MCF 10A (cell line): ENCODE results near the gene SLC13A4. TPM values are rescaled to one million over a fixed set of nuclear protein-coding genes. Genes with fewer than 3 reads are reported as not detected.

ENCODE experiments used
- BruUV-seq: library from RNA; stranded (reverse); fragments of 400-500 nt; replicated peaks from 2 replicates; lab custom pipeline; 2021; lab: Mats Ljungman, UMichigan
- CTCF ChIA-PET: fragments of 300-600 bp; sonication (Branson Sonifier 250); formaldehyde crosslinking; extraction: SDS; loops from one replicate; lab custom pipeline; 2021; ENCODE audit warnings: antibody characterized with exemption, inconsistent platforms; lab: Yijun Ruan, JAX
- POLR2A ChIA-PET: fragments of 300-600, 350-650 bp; sonication (Branson Sonifier 250); formaldehyde crosslinking; extraction: SDS; loops from one replicate; lab custom pipeline; 2020; ENCODE audit warnings: antibody characterized with exemption, inconsistent platforms; lab: Yijun Ruan, JAX
- DNase-seq: peaks from one replicate; pipeline ENCODE4 v3.0.0-alpha.2; 2018; ENCODE audit not compliant: unreplicated experiment
- H3K27ac Mint-ChIP-seq: one replicate; pipeline ENCODE4 v1.8.0; 2022; ENCODE audit warnings: mild to moderate bottlenecking, low read depth, mixed read lengths; ENCODE audit not compliant: unreplicated experiment
- H3K27me3 Mint-ChIP-seq: one replicate; pipeline ENCODE4 v1.8.0; 2022; ENCODE audit warnings: mixed read lengths; ENCODE audit not compliant: insufficient read depth, unreplicated experiment
- H3K36me3 Mint-ChIP-seq: one replicate; pipeline ENCODE4 v1.8.0; 2022; ENCODE audit warnings: mild to moderate bottlenecking, moderate library complexity, mixed read lengths; ENCODE audit not compliant: insufficient read depth, unreplicated experiment
- H3K4me1 Mint-ChIP-seq: one replicate; pipeline ENCODE4 v1.8.0; 2022; ENCODE audit warnings: mixed read lengths; ENCODE audit not compliant: insufficient read depth, unreplicated experiment
- H3K4me3 Mint-ChIP-seq: one replicate; pipeline ENCODE4 v1.8.0; 2022; ENCODE audit warnings: mild to moderate bottlenecking, moderate library complexity, mixed read lengths; ENCODE audit not compliant: unreplicated experiment
- H3K9me3 Mint-ChIP-seq: one replicate; pipeline ENCODE4 v1.8.0; 2022; ENCODE audit warnings: mixed read lengths; ENCODE audit not compliant: unreplicated experiment
- CTCF ChIP-seq: fragments of 200-600 bp; IDR thresholded peaks from one replicate; pipeline ENCODE4 v1.8.0; 2022; ENCODE audit warnings: antibody characterized with exemption, mild to moderate bottlenecking; ENCODE audit not compliant: unreplicated experiment
- intact Hi-C: fragments of 100-400 bp; cut with micrococcal nuclease; formaldehyde crosslinking; loops from 2 replicates; pipeline ENCODE4 v1.14.1; 2022
- total RNA-seq: library from RNA; stranded (reverse); gene quantifications from 2 replicates; pipeline ENCODE4 v1.2.3, GENCODE V29; 2022

SLC13A4 gene
- total RNA-seq, 1 experiment from 2014 or later, result not detected

GRCh38 chr7:135653340-135654080, 74.5 kb downstream of the SLC13A4 start:
- intact Hi-C loops, result no loop called here
- no peak for TF ChIP-seq CTCF
- ChIA-PET POLR2A (no interaction called here), CTCF (interaction anchor here (0.6 to 9.3 kb wide), 3 partner anchors 8 to 380 kb away, joined by 3 to 80 read pairs (median 5); no protein-coding TSS in a partner anchor)
- H3K27ac Mint-ChIP-seq, result no peak overlapping the region
- H3K27me3 Mint-ChIP-seq, result no peaks in the 10 kb centered on the region
- no TSS peak for BruUV-seq
- no peaks in the 10 kb centered on the region for H3K4me1 Mint-ChIP-seq
- H3K36me3 Mint-ChIP-seq, result peaks cover 25% of the 10 kb centered on the region
- no peak overlapping the region for H3K4me3 Mint-ChIP-seq
- no peaks in the 10 kb centered on the region for H3K9me3 Mint-ChIP-seq
- no peak for DNase-seq

- no peak for TF ChIP-seq CTCF
- Mint-ChIP-seq H3K4me1 (no peaks in the 10 kb centered on the region), H3K36me3 (peaks cover 35% of the 10 kb centered on the region), H3K27me3 (no peaks in the 10 kb centered on the region), H3K27ac (no peak overlapping the region), H3K9me3 (no peaks in the 10 kb centered on the region), H3K4me3 (no peak overlapping the region)
- POLR2A ChIA-PET, result interaction anchor here (0.6 kb wide), 1 partner anchor 338 kb away, joined by 3 read pairs; no protein-coding TSS in a partner anchor
- BruUV-seq, result no TSS peak
- no peak for DNase-seq
- intact Hi-C loops, result no loop called here
- CTCF ChIA-PET, result interaction anchor here (0.6 to 1.3 kb wide), 6 partner anchors 10 to 376 kb away, joined by 3 to 6 read pairs (median 4); no protein-coding TSS in a partner anchor
These were observed 77.0 kb downstream of the SLC13A4 start for GRCh38 chr7:135650831-135651573.

- ChIA-PET POLR2A (interaction anchor here (0.7 kb wide), 1 partner anchor 14 kb away, joined by 4 read pairs; no protein-coding TSS in a partner anchor), CTCF (interaction anchor here (0.6 to 7.4 kb wide), 6 partner anchors 9 to 374 kb away, joined by 3 to 134 read pairs (median 40); no protein-coding TSS in a partner anchor)
- BruUV-seq, result no TSS peak
- no peak for TF ChIP-seq CTCF
- DNase-seq, result no peak
- intact Hi-C loops, result no loop called here
- no peaks in the 10 kb centered on the region for H3K9me3 Mint-ChIP-seq
- H3K4me3 Mint-ChIP-seq, result no peak overlapping the region
- no peaks in the 10 kb centered on the region for H3K27me3 Mint-ChIP-seq
- no peak overlapping the region for H3K27ac Mint-ChIP-seq
- peaks cover 57% of the 10 kb centered on the region for H3K36me3 Mint-ChIP-seq
- no peaks in the 10 kb centered on the region for H3K4me1 Mint-ChIP-seq
These were observed 79.8 kb downstream of the SLC13A4 start for GRCh38 chr7:135648235-135648634.

- H3K9me3 Mint-ChIP-seq, result no peaks in the 10 kb centered on the region
- BruUV-seq, result no TSS peak
- H3K27me3 Mint-ChIP-seq, result no peaks in the 10 kb centered on the region
- H3K4me3 Mint-ChIP-seq, result no peak overlapping the region
- POLR2A ChIA-PET, result interaction anchor here (0.7 kb wide), 1 partner anchor 14 kb away, joined by 4 read pairs; no protein-coding TSS in a partner anchor
- peaks cover 57% of the 10 kb centered on the region for H3K36me3 Mint-ChIP-seq
- TF ChIP-seq CTCF, result no peak
- DNase-seq, result no peak
- intact Hi-C loops, result no loop called here
- H3K27ac Mint-ChIP-seq, result no peak overlapping the region
- CTCF ChIA-PET, result interaction anchor here (0.6 to 7.4 kb wide), 7 partner anchors 10 to 373 kb away, joined by 3 to 134 read pairs (median 63); no protein-coding TSS in a partner anchor
- no peaks in the 10 kb centered on the region for H3K4me1 Mint-ChIP-seq
These were observed 80.2 kb downstream of the SLC13A4 start for GRCh38 chr7:135647755-135648154.
